K562 (cell line): ENCODE data around the gene RITA1. TPM values are rescaled to one million over a fixed set of nuclear protein-coding genes. Genes with fewer than 3 reads are reported as not detected.
A peak's percentile ranks its signal among the peaks of the same experiment; 100 is the strongest.

Experiments used
- C11orf30 ChIP-seq: fragments of 450-650 bp; IDR thresholded peaks from 2 replicates; pipeline ENCODE4 v1.6.1; 2016; ENCODE audit warnings: low read depth, mild to moderate bottlenecking
- JUND ChIP-seq, 2 experiments: IDR thresholded peaks; 2 replicates in 1 of 2; 3 replicates in 1 of 2; pipeline ENCODE4 v1.6.1; 2011; ENCODE audit warnings: borderline replicate concordance in 2 of 2, low read depth in 2 of 2, low read length in 2 of 2, improper control_type of control experiment in 1 of 2, missing biosample characterization in 1 of 2, missing genetic modification characterization in 1 of 2, missing genetic modification reagents in 1 of 2
- KDM4B ChIP-seq, 2 experiments: fragments of 450-650 bp in 1 of 2; sonication (generic) in 1 of 2; IDR thresholded peaks; 2 replicates each; pipeline ENCODE4 v1.6.1; 2016 to 2017; ENCODE audit warnings: borderline replicate concordance in 2 of 2, antibody characterized with exemption in 1 of 2, low read depth in 1 of 2, mild to moderate bottlenecking in 1 of 2
- MTA2 ChIP-seq: fragments of 450-650 bp; IDR thresholded peaks from 2 replicates; pipeline ENCODE4 v1.6.1; 2016; ENCODE audit warnings: low read depth
- NR1H2 ChIP-seq: sonication (generic); formaldehyde crosslinking; IDR thresholded peaks from 2 replicates; pipeline ENCODE4 v1.4.0; 2020; ENCODE audit warnings: mild to moderate bottlenecking, missing genetic modification reagents
- RAD21 ChIP-seq, 2 experiments: fragments of 250-450 bp in 1 of 2; fragments of 450-650 bp in 1 of 2; sonication (Bioruptor Pico) in 1 of 2; formaldehyde crosslinking in 1 of 2; IDR thresholded peaks in 1 of 2; conservative IDR thresholded peaks in 1 of 2; 2 replicates each; pipeline versions ENCODE4 v1.4.0 to v1.8.0; 2020 to 2022; ENCODE audit warnings: mild to moderate bottlenecking in 2 of 2, moderate library complexity in 1 of 2
- SAP30 ChIP-seq: fragments of 200-600 bp; sonication (generic); IDR thresholded peaks from 2 replicates; pipeline ENCODE4 v1.6.1; 2012; ENCODE audit warnings: borderline replicate concordance, low read depth, mild to moderate bottlenecking, moderate library complexity, low read length, control low read depth, inconsistent platforms; ENCODE audit not compliant: insufficient read depth, poor library complexity, severe bottlenecking
- SIN3B ChIP-seq: fragments of 450-650 bp; IDR thresholded peaks from 2 replicates; pipeline ENCODE4 v1.6.1; 2017; ENCODE audit warnings: low read depth, mild to moderate bottlenecking, moderate library complexity
- SPI1 ChIP-seq: IDR thresholded peaks from 2 replicates; pipeline ENCODE4 v1.6.1; 2011; ENCODE audit warnings: low read depth, low read length, control low read depth, borderline replicate concordance
- polyA plus RNA-seq, 8 experiments: library from polyadenylated mRNA; depleted of rRNA in 4 of 8; stranded (reverse) in 5 of 8; unstranded in 3 of 8; fragments of >200 nt; fragmentation: Nextera tagmentation in 2 of 8; fragmentation: Illumina TruSeq in 1 of 8; extraction: Ambion mirVana in 2 of 8; extraction: Trizol in 1 of 8; gene quantifications; 2 replicates each; pipeline versions ENCODE4 v1.2.1 to v1.2.3, GENCODE V29; 2011 to 2014; ENCODE audit warnings: inconsistent platforms in 1 of 8, missing spikeins in 1 of 8
- total RNA-seq, 7 experiments: library from RNA; depleted of rRNA in 6 of 7; stranded (reverse); fragments of >200 nt in 6 of 7; fragmentation: Illumina TruSeq in 2 of 7; extraction: Trizol in 2 of 7; gene quantifications; 2 replicates each; pipeline versions ENCODE4 v1.2.1 to v1.2.3, GENCODE V29; 2011 to 2021; ENCODE audit warnings: low replicate concordance in 1 of 7
- TF ChIP-seq, protein P1 (sequence below): fragments of 250-450 bp; sonication (Bioruptor Pico); IDR thresholded peaks from 2 replicates; pipeline ENCODE4 v1.9.0; 2021; ENCODE audit warnings: mild to moderate bottlenecking, inconsistent platforms
- TF ChIP-seq, protein P2 (sequence below), 2 experiments: fragments of 450-650 bp in 1 of 2; sonication (generic) in 1 of 2; formaldehyde crosslinking in 1 of 2; IDR thresholded peaks; 2 replicates each; pipeline versions ENCODE4 v1.7.1 to v1.9.0; 2016 to 2022; ENCODE audit warnings: inconsistent platforms in 1 of 2, mild to moderate bottlenecking in 1 of 2, missing genetic modification reagents in 1 of 2
- TF ChIP-seq, protein P3 (sequence below): sonication (generic); formaldehyde crosslinking; IDR thresholded peaks from 2 replicates; pipeline ENCODE4 v1.8.0; 2022; ENCODE audit warnings: mild to moderate bottlenecking, missing genetic modification reagents

The RITA1 gene
- total and polyA plus RNA-seq, 9 of the 15 experiments (the other 6 are each of a cell fraction or from before 2014, with no cell fraction given): 2.8 to 40.4 (median 18.0) TPM

DNA sequence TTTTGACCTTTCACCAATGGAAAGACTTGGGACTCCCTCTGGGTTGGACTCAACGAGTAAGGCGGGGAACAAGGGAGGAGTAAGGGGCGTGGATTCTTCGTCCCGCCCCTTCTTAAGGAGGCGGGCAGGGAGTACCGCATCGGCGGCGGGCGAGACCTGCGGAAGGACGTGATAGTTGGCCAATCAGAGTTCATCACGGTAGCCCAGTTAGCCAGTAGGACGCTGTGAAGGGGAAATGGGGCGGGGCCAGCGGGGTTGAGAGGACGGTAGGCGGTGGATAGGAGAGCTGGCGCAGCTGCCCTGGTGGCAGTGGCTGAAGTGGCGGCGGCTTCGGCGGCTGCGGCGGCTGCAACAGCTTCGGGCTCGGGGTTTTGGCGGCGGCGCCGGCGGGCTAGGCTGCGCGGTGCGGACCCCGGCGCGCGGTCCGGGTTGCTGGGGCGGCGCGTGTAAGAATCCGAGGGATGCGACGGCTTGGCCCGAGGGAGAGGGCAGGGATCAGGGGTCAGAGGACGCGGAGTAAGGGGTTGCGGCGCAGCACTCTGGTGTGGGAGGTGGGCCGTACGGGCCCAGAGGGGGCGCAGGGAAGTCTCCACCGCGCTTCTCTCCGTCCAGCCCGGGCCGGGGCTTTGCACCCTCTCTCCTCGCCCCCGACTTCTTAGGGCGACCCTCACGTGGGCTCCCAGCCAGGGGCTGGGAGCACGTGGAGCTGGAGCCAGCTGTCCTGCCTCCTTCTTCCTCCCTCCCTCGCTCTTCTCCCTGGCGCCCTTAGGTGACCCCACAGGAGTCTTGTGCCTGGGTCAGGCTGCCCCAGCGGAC, 35.9 kb downstream of the RITA1 start, which contains the start of gene TPCN1 (continued):
- TF ChIP-seq, protein P1, sequence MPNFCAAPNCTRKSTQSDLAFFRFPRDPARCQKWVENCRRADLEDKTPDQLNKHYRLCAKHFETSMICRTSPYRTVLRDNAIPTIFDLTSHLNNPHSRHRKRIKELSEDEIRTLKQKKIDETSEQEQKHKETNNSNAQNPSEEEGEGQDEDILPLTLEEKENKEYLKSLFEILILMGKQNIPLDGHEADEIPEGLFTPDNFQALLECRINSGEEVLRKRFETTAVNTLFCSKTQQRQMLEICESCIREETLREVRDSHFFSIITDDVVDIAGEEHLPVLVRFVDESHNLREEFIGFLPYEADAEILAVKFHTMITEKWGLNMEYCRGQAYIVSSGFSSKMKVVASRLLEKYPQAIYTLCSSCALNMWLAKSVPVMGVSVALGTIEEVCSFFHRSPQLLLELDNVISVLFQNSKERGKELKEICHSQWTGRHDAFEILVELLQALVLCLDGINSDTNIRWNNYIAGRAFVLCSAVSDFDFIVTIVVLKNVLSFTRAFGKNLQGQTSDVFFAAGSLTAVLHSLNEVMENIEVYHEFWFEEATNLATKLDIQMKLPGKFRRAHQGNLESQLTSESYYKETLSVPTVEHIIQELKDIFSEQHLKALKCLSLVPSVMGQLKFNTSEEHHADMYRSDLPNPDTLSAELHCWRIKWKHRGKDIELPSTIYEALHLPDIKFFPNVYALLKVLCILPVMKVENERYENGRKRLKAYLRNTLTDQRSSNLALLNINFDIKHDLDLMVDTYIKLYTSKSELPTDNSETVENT (CRISPR knock-in tag): peak; percentile 91
- TF ChIP-seq JUND (IDR thresholded peaks at IDR 0.05; ENCODE audit: borderline replicate concordance, low read depth, low read length) (no peak; the same call in 1 of the 2 replicates), JUND (tag; IDR thresholded peaks at IDR 0.05; ENCODE audit: borderline replicate concordance, low read depth, low read length) (peak; percentile 3; the same call in 1 of the 3 replicates), NR1H2 (CRISPR knock-in tag) (0 out of 2 replicates have a peak, but pooled peaks have one; percentile 56), KDM4B (IDR thresholded peaks at IDR 0.05; ENCODE audit: borderline replicate concordance in 2 of 2, low read depth in 1 of 2) (no peak), RAD21 (CRISPR knock-in tag; conservative IDR thresholded peaks at IDR 0.05 in 1 of 2, IDR thresholded peaks at IDR 0.05 in 1 of 2) (0 out of 4 replicates have a peak, but pooled peaks of 1 of the 2 experiments have one; percentile 9), SPI1 (peak; percentile 22; the same call in 1 of the 2 replicates), C11orf30 (no peak), SIN3B (peak; percentile 63), MTA2 (no peak; the same call in 1 of the 2 replicates), SAP30 (peak; percentile 92)
- TF ChIP-seq, protein P2, sequence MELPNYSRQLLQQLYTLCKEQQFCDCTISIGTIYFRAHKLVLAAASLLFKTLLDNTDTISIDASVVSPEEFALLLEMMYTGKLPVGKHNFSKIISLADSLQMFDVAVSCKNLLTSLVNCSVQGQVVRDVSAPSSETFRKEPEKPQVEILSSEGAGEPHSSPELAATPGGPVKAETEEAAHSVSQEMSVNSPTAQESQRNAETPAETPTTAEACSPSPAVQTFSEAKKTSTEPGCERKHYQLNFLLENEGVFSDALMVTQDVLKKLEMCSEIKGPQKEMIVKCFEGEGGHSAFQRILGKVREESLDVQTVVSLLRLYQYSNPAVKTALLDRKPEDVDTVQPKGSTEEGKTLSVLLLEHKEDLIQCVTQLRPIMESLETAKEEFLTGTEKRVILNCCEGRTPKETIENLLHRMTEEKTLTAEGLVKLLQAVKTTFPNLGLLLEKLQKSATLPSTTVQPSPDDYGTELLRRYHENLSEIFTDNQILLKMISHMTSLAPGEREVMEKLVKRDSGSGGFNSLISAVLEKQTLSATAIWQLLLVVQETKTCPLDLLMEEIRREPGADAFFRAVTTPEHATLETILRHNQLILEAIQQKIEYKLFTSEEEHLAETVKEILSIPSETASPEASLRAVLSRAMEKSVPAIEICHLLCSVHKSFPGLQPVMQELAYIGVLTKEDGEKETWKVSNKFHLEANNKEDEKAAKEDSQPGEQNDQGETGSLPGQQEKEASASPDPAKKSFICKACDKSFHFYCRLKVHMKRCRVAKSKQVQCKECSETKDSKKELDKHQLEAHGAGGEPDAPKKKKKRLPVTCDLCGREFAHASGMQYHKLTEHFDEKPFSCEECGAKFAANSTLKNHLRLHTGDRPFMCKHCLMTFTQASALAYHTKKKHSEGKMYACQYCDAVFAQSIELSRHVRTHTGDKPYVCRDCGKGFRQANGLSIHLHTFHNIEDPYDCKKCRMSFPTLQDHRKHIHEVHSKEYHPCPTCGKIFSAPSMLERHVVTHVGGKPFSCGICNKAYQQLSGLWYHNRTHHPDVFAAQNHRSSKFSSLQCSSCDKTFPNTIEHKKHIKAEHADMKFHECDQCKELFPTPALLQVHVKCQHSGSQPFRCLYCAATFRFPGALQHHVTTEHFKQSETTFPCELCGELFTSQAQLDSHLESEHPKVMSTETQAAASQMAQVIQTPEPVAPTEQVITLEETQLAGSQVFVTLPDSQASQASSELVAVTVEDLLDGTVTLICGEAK (IDR thresholded peaks at IDR 0.05): no peak
- TF ChIP-seq, protein P2 (CRISPR knock-in tag; IDR thresholded peaks at IDR 0.05): no peak
- TF ChIP-seq, protein P3, sequence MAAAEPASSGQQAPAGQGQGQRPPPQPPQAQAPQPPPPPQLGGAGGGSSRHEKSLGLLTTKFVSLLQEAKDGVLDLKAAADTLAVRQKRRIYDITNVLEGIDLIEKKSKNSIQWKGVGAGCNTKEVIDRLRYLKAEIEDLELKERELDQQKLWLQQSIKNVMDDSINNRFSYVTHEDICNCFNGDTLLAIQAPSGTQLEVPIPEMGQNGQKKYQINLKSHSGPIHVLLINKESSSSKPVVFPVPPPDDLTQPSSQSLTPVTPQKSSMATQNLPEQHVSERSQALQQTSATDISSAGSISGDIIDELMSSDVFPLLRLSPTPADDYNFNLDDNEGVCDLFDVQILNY (CRISPR knock-in tag): no peak
